Stimulated activated CD4-positive, alpha-beta T cell treated with anti-CD3 and anti-CD28 coated beads, Interleukin-4, amount 100 ng/mL, for 24 hours (primary cell): ENCODE measurements around the gene MEIS3.
"Not testable (repeated sequence)": the region's sequence is repeated elsewhere in the genome, so short reads cannot be mapped to it uniquely, and the experiment has no call there.

Source experiments
- DNase-seq: peaks from one replicate; pipeline ENCODE4 v3.0.0-alpha.2; 2020

The MEIS3 gene

DNA sequence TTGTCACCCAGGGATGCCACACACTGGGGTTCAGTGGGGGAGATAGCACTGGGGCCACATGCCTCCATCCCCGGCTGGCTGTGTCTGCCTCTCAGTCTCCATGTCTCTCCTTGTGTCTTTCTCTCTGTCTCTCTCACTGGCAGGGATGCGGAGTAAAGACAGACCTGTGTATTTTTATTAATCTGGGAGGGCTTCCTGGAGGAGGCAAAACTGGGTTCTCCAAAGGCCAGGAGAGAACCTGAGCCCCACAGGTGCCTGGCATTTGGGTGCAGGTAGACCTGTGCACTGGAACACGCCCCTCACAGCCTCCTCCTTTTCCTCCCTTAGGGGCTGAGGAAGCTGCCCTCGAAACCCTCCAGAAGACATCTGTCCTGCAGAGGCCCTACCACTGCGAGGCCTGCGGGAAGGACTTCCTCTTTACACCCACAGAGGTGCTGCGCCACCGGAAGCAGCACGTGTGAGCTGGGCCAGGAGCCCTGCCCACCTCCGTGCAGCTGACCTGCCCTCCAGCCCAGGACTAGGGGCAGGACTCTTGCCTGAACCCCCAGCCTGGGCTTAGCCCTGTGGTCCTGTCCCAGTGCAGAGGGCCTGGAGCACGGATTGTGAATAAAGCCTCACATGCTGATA lies 37.6 kb downstream of the MEIS3 start:
- no peak for DNase-seq

DNA sequence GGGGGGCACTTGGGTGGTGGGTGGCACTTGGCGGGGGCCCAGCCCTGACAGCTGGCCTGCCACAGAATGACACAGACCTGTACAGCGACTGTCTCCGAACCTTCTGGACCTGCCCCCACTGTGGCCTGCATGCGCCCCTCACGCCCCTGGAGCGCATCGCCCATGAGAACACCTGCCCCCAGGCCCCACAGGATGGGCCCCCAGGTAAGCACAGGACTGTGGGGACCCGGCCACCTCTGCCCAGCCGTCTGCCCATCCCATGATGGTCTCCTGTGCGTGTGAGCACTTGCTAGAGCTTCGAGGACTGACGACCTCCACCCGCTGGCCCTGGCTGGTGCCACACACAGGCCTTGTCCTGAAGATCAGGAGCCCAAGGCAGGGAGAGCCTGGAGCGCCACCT lies 38.2 kb downstream of the MEIS3 start:
- no peak for DNase-seq

GRCh38 chr19:47380559-47380958 lies 38.8 kb downstream of the MEIS3 start:
- DNase-seq = no peak

- DNase-seq = no peak
Observed at GRCh38 chr19:47379381-47379938, 39.9 kb downstream of the MEIS3 start.

- no peak for DNase-seq
Observed at GRCh38 chr19:47378246-47378645, 41.1 kb downstream of the MEIS3 start.

GRCh38 chr19:47377801-47378200 lies 41.5 kb downstream of the MEIS3 start:
- no peak for DNase-seq

- DNase-seq = no peak
Observed at GRCh38 chr19:47377208-47377701, 42.1 kb downstream of the MEIS3 start.

- DNase-seq = no peak
Observed at GRCh38 chr19:47376589-47377144, 42.7 kb downstream of the MEIS3 start.

GRCh38 chr19:47375694-47376588 lies 43.4 kb downstream of the MEIS3 start:
- DNase-seq = no peak

GRCh38 chr19:47374876-47375693 lies 44.2 kb downstream of the MEIS3 start:
- DNase-seq = no peak

DNA sequence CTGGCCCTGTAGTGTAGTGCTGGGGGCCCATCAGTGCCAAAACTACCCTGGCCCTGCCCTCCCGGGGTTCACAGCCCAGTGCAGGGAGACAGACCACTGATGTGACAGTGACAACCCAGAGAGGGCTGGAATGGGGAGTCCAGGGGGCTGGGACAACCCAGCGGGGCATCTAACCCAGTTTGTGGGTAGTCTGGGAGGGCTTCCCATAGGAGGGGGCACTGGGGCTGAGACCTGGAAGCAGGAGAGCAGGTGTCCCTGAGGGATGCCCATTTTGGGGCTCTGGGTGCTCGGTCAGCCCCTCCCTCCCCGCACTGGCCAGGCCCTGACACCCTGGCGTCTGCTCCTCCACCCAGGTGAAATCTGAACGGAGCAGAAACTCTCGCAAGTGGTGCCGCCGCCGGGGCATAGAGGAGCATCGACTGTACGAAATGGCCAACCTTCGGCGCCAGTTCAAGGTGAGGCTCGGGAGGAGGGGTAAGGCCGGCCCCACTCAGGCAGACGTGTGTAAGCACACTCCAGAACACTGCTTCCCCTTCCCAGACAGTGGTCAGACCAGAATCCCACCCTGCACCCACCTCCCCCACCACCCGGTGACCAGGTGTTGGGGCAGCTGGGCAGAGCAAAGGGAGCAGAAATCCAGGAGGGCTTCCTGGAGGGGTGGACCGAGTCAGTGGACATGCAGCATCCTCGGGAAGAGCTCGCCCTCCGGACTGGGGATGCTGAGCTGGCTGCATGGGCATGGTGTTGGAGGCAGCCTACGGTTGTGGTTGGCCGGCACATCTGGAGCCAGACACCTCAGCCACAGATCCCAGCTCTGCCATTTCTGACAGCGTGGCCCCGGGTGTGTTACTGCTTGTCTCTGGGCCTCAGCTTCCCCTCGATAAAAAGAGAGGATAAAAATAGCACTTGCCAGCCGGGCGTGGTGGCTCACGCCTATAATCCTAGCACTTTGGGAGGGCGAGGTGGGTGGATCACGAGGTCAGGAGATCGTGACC lies 45.8 kb downstream of the MEIS3 start:
- no peak for DNase-seq

GRCh38 chr19:47372603-47373002 lies 46.7 kb downstream of the MEIS3 start:
- no peak for DNase-seq

DNA sequence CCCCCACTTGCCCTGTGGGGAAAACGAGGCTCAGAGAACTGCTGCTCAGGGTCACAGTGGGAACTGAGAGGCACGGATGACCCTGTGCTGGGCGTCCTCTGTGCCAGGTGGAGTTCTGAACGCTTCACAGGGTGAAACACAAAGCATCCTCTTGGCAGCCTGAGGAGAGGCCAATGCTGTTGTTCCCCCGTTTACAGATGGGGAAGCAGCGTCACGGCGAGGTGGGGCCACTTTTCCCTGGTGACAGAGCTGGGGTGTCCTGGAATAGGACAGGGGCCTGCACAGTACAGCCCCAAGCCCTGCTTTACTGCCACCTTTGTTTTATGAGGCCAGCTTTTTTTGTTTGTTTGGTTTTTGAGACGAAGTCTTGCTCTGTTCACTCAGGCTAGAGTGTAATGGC lies 48.1 kb downstream of the MEIS3 start:
- DNase-seq = no peak

- no peak for DNase-seq
Observed at GRCh38 chr19:47370045-47370611, 49.2 kb downstream of the MEIS3 start.

DNA sequence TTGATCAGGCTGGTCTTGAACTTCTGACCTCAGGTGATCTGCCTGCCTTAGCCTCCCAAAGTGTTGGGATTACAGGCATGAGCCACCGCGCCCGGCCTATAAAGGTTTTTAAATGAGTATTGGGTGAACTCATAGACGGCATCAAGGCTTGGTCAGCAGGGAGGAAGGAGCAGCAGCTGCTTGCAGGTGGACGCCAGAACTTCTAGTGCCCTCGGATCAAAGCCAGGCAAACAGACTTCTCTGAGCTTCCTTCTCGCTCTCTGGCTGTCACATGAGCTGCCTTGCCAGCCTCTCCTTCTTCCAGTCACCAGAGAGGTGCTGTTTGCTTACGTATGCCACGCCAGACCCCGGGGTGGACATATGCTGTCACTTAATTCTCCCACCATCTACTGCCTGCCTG lies 53.9 kb downstream of the MEIS3 start:
- not testable (repeated sequence) for DNase-seq

GRCh38 chr19:47363758-47364531 lies 55.4 kb downstream of the MEIS3 start:
- DNase-seq = no peak

DNA sequence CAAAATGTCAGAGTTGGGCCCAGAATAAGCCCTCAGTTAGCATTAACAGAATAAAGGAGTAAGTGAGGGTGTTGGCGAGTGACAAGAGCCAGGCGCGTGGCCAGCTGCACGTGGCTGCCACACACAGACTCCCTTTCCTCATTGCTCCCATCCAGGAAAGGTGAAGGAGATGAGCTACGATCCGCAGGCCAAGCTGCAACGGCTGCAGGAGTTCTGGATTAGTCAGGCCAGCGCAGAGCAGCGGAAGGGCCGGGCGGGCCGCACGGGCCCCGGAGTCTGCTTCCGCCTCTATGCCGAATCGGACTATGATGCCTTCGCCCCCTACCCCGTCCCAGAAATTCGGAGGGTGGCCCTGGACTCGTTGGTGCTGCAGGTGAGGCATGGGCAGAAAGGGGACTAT lies 57.0 kb downstream of the MEIS3 start:
- no peak for DNase-seq

- DNase-seq = no peak
Observed at GRCh38 chr19:47358936-47359335, 60.4 kb downstream of the MEIS3 start.

DNA sequence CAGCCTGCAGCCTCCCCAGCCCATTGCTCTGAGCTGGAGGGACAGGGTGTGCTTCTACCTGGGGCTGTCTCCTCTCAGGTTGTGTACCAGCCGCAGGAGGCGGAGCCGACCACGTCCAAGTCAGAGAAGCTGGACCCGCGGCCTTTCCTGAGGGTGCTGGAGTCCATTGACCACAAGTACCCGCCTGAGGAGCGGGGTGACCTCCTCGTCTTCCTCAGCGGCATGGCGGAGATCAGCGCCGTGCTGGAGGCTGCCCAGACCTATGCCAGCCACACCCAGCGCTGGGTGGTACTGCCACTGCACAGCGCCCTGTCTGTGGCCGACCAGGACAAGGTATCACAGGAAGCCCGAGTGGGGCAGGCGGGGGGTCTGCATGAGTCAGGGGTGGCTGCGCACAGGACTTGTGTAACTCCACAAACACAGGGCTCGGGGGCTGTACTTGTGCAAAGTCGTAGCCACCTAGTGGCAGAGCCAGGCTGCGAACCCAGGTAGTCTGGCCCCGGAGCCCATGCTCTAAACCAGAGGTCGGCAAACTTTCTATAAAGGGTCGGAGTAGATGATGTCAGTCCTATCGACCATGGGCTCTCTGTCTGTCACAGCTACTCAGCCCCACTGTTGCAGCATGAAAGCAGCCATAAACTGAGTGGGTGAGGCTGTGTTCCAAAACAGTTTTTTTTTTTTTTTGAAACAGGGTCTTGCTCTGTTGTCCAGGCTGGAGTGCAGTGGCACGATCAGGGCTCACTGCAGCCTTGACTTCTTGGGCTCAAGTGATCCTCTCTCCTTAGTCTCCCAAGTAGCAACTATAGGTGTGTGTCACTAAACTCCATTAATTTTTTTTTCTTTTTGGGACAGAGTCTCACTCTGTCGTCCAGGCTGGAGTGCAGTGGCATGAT lies 61.3 kb downstream of the MEIS3 start:
- no peak for DNase-seq
